GM19023 (cell line): Measurements from ENCODE around the gene UBE2J2.

ENCODE experiments used
- ATAC-seq: cut with Tn5 transposase; IDR thresholded peaks from one replicate; pipeline ENCODE4 v1.9.1; 2021; ENCODE audit warnings: mild to moderate bottlenecking, moderate library complexity; ENCODE audit not compliant: unreplicated experiment

Gene UBE2J2

DNA sequence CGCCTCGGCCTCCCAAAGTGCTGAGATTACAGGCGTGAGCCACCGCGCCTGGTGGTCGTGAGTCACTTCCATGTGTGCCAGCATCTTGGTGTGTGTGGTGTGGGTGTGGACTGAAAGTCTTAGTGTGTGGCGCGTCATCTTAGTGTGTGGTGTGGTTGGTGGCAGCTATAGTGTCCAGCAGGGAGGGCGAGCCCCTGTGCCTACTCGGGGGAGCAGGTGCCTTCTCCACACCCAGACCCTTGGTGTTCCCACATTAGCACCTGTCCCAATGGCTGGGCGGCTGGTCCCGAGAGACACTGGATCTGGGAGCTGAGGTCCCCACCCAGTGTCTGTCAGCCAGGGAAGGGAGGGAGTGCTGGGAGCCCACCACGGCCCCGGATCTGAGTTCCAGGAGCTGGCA, 9.3 kb upstream of the UBE2J2 start:
- no peak for ATAC-seq

DNA sequence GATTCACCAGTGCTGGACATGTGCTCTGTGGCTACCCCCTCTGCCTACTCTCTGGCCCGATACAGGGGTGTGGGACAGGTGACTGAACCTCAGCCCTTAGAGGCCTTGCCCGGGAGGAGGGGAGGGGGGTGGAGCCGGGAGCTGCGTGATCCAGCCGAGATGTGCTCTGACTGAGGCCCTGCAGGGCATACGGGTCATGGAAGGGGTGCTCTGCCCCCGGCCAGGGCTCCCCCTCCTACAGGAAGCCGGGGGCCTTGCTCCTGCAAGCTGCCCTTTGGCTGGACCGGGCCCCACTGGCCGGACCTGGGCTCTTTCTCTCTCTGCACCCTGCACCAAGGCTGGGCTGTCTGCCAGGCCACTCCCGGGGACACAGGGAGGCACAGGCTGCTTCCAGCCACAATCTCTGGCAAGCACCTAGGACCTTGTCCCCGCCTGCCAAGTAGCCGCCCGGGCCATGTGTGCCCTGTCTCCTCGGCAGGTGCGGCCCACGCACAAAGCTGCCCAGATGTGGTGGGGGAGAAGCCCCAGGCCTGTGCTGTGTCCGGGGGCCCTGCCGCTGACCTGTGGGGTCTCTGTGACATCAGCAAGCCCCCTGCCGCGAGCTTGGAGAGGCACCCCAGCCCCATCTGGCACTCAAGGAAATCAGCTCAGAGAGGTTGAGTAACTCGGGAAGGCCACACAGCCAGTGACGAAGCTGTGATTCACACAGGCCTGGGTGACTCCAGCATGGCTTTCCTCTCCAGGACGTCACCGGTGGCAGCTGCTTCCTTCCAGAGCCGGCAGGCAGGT, 8.1 kb upstream of the UBE2J2 start:
- no peak for ATAC-seq

DNA sequence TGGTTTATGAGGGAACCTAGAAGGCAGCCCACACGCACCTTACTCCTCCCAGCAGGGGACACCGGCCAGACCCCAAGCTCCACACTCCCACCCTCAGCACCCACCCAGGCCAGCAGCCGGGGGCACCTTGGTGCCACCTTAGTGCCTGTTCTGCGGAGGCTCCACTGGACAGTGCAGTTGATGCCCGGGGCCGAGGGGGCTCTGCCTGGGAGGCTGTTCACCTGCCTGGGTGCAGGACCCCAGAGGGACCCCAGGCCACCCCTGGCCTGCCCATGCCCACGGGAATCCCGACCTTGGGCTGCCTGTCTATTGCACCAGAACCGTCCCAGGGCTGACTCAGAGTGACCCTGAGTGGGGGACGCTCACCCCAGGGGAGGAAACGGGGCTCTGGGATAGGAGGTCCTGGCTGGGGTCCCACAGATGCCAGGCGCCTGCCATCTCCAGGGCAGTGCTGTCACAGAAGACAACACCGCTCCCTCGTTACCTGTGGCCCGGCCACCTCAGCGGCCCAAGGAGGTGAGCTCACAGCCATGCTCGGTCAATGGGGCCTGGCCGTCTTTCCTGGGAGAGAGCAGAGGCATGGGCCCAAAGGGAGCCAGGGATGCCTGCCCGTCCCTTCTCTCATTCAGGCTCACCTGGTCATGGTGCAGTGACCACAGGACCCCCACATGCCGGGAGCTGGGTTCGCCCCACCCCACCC, 7.3 kb upstream of the UBE2J2 start:
- ATAC-seq: no peak

DNA sequence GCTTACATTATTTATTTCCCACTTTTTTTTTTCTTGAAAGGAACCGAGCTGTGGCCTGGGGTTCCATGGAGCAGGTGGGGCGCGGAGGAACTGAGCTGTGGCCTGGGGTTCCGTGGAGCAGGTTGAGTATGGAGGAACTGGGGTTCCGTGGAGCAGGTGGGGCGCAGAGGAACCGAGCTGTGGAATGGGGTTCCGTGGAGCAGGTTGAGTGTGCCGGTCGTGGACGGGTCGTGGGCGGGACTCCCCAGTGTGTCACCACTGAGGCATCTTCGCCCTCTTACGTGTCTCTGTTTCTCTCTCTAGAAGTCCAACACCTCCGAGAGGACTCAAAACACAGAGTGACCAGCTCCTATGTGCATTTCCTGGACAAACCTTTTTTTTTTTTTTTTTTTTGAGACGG, 5.4 kb upstream of the UBE2J2 start:
- no peak for ATAC-seq

DNA sequence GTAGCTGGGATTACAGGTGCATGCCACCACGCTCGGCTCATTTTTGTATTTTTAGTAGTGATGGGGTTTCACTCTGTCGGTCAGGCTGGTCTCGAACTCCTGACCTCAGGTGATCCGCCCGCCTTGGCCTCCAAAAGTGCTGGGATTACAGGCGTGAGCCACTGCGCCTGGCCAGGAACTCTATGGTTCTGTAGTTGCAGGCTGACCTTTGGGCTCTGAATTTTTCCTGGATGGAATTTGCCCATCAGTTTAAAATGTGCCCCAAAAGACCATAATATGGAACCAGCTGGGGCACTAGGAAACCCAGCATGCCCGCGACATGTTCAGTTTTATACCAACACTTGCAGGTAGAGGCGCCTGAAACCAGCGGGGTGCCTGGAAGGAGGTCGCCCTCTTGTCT, 5.0 kb upstream of the UBE2J2 start:
- ATAC-seq: no peak

DNA sequence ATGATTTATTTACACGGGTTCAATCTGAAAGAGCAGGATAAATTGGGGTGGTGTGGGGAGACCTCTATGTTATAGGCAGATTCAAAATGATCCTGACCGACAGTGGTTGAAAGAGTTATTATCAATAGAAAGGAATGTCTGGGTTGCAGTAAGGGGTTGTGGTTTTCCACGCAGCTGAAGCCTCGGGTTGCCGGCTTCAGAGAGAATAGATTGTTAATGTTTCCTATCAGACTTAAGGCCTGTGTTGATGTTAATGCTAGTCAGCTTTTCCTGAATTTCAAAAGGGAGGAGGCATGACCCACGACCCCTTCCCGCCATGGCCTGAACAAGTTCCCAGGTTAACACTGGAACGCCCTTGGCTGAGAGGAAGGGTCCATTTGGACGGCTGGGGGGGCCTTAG, 2.2 kb upstream of the UBE2J2 start:
- no peak for ATAC-seq

DNA sequence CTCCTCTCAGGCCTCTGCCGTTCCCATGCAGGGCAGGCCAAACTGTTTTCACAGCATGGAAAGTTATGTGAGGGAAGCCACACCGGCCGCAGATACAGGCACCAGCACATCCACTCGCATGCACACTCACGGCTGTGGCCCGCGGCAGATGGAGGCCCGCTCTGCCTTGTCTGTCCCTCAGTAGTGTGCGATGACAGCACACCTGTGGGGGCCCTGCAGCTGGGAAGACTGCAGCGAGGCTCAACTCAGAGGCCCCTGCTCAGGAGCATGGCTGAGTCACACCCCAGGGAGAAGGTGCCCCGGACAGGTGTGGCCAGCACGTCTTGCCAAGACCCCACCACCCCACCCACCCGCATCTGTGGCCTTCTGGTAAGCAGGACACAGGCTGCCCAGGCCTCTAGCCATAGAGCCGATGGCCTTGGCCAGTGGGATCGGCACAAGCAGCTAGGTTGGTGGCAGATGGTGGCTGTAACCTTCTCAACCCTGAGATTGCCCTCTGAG, 1.3 kb upstream of the UBE2J2 start:
- no peak for ATAC-seq

DNA sequence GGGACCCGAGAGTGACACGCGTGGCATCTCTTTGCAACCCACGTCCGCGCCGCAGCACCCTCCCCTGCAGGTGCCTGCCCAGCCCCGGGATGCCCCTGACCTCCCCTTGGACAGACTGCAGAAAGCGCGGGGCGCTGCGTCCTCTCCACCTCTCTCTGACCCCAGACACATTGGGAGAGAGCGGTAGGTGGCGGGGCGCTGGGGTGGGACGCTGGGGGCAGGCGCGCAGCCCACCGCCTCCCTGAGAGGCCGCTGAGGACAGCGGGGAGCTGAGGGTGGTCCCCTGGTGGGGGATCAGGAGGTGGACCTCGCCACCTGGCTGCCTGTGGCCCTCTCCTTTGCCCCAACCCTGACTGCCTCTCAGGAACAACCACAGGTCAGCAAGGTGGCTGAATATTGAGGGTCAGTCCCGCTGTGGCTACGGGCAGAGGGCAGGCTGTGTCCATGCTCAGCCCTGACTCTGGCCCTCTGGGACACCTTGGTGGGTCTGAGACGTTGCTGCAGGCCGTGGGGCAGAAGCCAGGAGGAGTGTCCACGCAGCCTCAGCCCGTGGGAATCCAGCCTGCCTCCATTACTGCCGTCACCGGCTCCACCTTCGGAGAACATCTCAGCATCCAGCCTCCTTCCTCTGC, 761 bp upstream of the UBE2J2 start:
- ATAC-seq: no peak

DNA sequence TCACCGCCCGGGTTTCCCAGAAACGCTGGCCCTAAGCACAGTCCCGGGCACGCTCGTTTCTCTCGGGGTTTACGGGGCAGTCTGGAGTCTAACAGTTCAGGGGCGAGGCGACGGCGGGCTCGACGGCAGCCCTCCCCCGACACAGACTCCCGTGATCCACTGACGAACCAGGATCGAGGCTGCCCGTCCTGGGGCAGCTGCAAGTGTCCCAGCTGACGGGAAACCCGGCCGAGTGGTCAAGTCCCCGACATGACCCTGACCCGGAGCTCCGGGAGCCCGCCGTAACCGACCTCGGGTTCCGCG, 494 bp downstream of the UBE2J2 start:
- no peak for ATAC-seq

DNA sequence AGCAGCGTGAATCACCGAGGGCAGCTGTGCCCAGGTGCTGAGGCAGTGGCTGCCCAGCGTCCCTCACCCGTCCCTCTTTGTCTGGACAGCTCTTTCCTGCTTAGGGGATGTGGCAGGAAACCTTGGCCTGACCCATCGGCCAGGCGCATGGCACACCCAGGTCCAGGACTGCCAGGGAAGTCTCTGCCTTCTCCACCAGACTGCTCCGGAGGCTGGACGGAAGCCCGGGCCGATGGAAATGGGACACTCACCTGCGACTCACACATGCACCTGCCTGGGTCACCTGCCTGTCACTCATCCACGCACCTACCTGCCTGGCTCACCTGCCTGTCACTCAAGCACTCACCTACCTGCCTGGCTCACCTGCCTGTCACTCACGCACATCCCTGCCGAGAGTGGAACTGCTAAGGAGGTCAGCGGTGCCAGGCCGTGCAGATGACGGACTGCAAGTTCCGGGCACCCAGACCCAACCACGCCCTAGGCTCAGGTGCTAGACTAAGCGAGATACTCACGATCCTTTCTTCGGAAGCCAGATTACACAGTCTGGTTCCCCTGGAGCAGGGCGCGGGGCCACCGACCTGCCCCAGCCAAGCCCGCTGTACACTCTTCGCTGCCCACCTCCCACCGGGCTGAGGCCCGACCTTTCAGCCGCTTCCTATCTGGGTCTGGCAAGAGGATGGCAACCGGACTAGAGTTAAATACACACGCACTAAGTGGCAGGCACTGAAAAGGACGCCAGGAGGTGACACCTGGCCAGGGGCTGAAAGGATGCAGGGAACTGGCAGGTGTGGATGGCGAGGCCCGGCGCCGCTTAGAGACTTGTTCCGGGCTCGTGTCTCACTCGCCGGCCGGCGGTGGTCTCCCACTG, 1.1 kb downstream of the UBE2J2 start:
- ATAC-seq: no peak

DNA sequence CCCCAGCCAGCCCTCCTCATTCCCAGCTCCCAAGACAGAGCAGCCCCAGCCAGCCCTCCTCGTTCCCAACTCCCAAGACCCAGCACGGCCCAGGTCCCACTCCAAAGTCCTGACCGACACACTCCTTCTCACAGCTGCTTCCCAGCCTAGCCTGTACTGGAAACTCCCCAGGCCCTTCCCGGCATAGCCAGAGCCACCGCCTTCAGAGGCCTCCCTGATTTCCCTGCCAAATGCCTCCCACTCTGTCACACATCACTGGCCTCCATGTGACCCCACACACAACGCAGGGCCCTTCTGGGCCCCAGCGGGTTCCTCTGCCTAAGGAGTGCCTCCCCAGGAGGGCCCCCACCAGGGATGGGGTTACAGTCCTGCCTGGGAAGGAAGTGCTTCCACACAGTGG, 2.8 kb downstream of the UBE2J2 start:
- no peak for ATAC-seq

DNA sequence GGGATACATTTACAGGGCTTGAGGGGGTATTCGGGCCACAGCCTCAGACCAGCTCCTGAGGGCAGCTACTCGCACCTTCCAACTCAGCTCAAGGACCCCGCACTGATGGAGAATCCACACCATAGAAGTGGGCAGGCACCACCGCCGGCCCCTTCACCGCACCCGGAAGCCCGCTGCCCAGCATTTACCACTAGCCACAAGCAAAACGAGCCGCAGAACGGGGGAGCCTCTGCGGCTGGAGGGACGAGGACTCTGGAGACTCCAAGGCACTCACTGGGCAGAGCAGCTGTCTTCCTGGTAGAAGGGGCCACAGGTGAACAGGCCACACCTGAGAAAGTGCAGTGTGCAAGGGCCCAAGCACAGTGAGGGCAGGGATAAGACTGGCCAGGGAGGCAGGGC, 5.4 kb downstream of the UBE2J2 start:
- ATAC-seq: no peak

DNA sequence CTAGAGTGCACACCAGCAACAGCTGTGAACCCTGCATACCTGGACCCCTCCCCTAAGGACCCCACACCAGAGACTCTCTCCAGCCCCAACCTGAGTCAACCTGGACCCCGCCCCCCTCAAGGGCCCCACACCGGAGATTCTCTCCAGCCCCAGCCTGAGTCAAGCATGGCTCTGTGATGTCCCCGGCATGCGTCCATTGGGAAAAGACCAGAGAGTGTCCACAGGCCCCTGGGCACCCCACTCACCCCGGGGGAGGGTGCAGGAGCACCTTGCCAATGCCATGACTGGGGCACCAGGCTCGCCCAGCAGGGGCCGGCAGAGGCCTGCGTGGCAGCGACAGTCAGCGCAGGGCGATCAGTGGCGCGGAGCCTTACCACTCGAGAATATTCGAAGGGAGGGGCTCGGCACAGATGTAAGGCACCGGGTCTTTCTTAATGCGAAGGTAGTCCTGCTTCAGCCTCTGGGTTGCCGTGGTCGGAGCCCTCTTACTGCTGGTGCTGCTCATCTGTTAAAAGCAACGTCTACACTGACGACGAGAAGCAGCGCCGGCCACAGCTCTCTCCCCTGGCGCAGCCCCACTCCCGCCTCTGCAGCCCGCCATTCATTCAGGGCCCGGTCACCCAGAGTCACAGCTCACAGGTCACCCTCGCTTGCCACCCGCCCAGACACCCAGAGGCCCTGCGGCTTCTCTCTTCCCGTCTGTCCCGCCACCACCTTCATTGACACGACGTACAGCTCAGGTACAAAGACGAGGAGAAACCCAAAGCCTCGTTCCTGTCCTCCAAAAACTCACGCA, 6.0 kb downstream of the UBE2J2 start:
- ATAC-seq: no peak

DNA sequence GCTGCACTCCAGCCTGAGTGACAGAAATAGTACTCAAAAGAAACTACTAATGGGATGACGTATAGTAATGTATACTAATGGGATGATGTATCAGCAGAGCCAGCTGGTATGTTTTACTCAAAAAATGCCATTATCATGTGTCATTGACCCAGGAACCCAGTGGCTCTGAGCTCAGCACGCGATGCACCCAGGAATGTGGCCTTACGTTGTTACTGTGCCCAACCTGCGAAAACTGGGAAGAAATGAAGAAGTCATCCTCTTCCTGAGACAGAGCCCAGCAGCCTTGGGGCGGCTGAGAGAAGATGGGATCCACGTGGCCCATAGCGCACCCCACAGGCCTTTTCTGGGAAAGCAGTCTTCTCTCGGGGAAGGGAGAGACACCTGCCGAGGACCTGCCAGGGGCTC, 8.8 kb downstream of the UBE2J2 start:
- ATAC-seq: no peak

DNA sequence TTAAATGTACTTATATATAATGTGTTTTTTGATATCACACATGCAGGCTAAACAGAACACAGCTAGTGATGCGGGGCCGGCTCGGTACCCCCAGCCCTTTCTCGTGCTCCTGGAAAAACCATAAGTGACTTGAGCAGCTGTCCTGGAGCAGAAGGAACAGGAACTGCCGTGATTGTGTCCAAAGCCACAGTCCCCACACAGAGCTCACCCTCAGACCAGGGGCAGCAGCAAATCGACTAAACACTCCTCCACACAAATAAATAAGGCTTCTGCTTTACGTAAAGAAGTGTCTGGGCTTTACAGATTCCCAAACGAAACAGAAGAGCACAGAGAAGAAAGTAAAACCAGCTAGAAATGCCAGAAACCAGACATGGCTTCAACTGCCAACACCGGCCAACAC, 9.6 kb downstream of the UBE2J2 start:
- no peak for ATAC-seq

DNA sequence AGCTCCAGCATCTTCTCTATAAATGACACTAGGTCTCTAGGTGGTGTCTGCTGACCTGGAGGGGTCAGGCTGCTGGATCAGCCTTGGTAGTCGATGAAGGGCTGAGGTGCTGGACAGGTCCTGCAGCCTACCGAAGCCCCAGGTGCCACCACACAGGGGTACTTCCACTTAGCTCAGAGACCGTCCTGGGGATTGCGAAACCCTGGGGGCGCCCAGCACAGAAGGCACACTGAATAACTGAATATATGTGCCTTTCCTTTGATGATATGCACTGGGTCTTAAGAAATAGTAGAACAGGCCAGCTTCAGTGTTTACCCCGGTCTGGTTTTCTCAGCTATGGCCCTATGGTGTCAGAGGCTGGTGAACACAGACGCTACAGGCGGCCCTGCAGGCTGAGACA, 10.9 kb downstream of the UBE2J2 start:
- no peak for ATAC-seq

DNA sequence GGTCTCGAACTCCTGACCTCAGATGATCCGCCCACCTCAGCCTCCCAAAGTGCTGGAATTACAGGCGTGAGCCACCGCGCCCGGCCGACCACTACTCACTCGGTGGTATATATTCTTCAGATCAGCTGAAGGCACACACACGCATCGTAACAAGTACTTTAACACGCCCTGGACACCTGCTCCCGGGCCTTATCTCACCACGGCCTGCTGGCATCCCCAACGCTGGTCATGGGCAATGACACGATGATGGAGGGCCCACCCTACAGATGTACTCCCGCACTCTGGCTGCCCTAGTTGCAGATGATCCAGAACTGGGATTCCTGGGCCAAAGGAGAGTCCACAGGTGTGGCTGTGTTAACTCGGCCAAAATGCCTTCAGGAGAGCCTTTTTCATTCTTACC, 11.6 kb downstream of the UBE2J2 start:
- ATAC-seq: no peak

DNA sequence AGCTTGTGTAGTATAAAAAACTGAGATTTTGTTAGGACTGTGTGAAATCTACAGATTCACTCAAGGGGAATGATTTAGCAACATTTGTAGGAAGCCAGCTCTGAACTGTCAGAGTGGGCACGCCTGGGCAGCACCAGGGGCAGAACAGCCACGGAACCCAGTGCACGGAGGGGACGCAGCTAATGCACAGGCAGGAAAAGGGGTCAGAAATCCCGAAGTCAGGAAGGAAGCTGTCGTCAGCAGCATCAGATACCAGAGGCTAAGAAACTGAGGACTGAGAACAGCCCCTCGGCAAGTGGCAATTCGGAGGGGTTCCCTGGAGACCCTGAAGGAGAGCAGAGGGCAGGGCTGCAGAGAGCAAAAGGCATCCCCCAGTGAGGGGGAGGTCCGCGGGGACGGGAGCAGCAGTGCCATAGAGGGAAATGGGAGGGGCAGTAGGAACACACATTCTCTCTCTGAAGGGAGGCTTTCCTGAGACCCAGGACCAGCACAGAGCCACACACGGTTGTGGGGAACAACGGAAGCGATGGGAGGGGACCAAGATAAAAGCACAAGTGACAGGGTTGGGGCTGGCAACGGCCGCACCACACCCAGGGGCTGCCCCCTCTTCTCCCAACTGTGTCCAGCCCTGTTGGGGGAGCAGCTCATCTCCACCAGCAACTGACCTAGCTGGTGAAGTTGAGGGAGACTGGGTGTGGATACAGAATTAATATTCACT, 12.7 kb downstream of the UBE2J2 start:
- ATAC-seq: no peak

DNA sequence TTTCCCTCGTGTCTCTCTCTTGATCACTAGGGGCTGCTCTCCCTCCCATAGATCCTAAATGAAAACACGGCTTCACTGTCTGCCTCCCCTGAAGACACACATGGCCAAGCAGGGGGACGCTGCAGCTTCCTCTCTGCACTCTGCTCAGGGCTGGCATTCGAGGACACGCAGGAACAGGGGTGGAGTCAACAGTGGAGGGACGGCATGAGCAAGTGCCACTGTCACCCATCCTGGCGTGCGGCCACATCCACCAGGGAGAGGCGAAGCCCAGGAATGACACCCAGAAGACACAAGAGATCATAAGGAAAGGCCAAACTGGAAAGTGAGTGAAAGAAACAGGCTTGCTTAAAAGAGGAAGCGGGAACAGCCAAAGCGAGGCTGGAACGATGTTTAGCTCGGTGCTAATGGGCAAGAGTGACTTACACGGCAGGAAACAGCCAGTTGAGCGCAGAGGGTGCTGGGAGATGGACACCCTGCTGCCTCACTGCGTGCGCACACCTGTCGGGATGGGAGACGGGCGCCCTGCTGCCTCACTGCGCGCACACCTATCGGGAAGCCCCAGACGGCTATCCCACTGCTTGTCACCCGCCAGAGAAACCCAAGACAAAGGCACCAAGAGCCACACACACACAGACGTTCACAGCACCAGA, 13.6 kb downstream of the UBE2J2 start:
- no peak for ATAC-seq
